ENCODE results near the gene WDTC1.

The WDTC1 gene

GRCh38 chr1:27300341-27301051 lies 66.1 kb downstream of the WDTC1 start:
- peak in 55 of 56 donors; percentile 22 to 88 (median 71) for DNase-seq

- peak in 2 of 56 donors; percentile 30 to 51 for DNase-seq
Measured at GRCh38 chr1:27301052-27301422, 66.6 kb downstream of the WDTC1 start.

- DNase-seq, result no peak
Measured at GRCh38 chr1:27301582-27302199, 67.3 kb downstream of the WDTC1 start.

GRCh38 chr1:27302612-27303011 lies 68.2 kb downstream of the WDTC1 start:
- DNase-seq, result no peak

- DNase-seq, result no peak
Measured at GRCh38 chr1:27303509-27303908, 69.1 kb downstream of the WDTC1 start.

- no peak for DNase-seq
Measured at GRCh38 chr1:27306071-27306470, 71.6 kb downstream of the WDTC1 start.

GRCh38 chr1:27306892-27307761 lies 72.7 kb downstream of the WDTC1 start:
- no peak for DNase-seq

- DNase-seq, result no peak
Measured at GRCh38 chr1:27307874-27308598, 73.6 kb downstream of the WDTC1 start.

GRCh38 chr1:27314169-27314568 lies 79.7 kb downstream of the WDTC1 start:
- no peak for DNase-seq

- DNase-seq, result no peak
Measured at GRCh38 chr1:27314737-27315136, 80.3 kb downstream of the WDTC1 start.

- no peak for DNase-seq
Measured at GRCh38 chr1:27316860-27317259, 82.4 kb downstream of the WDTC1 start.

- no peak for DNase-seq
Measured at GRCh38 chr1:27318136-27318535, 83.7 kb downstream of the WDTC1 start.

GRCh38 chr1:27318596-27318995 lies 84.2 kb downstream of the WDTC1 start:
- no peak for DNase-seq

GRCh38 chr1:27321813-27322568 lies 87.6 kb downstream of the WDTC1 start, which contains the start of gene TMEM222:
TMEM222 (plus strand) TSS chr1:27322163; CDS start chr1:27322198, 35 bp downstream.
- DNase-seq, result peak; percentile 88 to 99 (median 96)

- no peak for DNase-seq
Measured at GRCh38 chr1:27322569-27323240, 88.3 kb downstream of the WDTC1 start.

GRCh38 chr1:27325286-27325685 lies 90.9 kb downstream of the WDTC1 start:
- DNase-seq, result no peak

- DNase-seq, result no peak
Measured at GRCh38 chr1:27327964-27328363, 93.5 kb downstream of the WDTC1 start.

GRCh38 chr1:27330786-27331185 lies 96.4 kb downstream of the WDTC1 start:
- no peak for DNase-seq

GRCh38 chr1:27331426-27331825 lies 97.0 kb downstream of the WDTC1 start:
- DNase-seq, result no peak

- no peak for DNase-seq
Measured at GRCh38 chr1:27331922-27332321, 97.5 kb downstream of the WDTC1 start.
